Stimulated activated CD4-positive, alpha-beta T cell treated with anti-CD3 and anti-CD28 coated beads, Interleukin-15, amount 100 ng/mL, for 24 hours (primary cell): ENCODE data around the gene PRELID2.
"Not testable (repeated sequence)": the region's sequence is repeated elsewhere in the genome, so short reads cannot be mapped to it uniquely, and the experiment has no call there.

Experiments
- DNase-seq: peaks from one replicate; pipeline ENCODE4 v3.0.0-alpha.2; 2020

PRELID2 gene

DNA sequence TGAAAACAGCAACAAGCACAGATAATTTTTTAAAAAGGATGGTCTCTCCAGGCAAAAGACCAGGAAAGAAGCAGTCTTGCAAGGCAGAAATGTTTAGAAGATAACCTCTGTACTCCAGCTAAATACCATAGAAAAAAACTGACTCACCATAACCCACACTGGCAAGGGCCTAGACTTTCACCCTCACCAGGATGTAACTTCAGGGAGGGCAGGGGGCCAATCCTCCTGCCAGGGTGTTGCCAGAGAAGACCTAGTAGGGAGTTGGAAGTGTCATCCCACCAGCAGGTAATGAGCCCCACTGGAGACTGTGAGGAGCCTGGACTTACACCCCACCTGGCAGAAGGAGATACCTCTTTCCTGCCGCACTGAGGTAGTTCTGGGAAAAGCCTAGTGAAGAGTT, 97.6 kb downstream of the PRELID2 start:
- no peak for DNase-seq

DNA sequence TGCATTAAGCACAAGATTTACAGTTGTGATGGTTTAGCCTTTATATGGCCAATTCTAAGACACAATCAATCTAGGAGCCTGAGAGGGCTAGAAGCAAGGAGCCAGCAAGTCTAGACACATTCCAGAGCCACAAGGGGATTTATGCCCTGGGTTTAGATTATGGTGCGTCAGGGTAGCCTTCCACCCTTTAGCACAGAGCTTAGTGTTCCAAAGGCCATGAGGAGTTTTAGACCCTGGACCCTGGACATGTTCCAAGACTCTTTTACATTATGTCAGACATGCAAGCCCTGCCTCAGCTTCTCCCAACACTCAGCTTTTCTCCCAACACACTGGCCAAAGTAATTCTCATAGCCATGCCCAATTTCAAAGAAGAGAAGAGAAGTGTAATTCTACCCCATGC, 105.2 kb downstream of the PRELID2 start:
- DNase-seq, result not testable (repeated sequence)

- no peak for DNase-seq
These were observed 111.6 kb downstream of the PRELID2 start for GRCh38 chr5:145723516-145723915.

DNA sequence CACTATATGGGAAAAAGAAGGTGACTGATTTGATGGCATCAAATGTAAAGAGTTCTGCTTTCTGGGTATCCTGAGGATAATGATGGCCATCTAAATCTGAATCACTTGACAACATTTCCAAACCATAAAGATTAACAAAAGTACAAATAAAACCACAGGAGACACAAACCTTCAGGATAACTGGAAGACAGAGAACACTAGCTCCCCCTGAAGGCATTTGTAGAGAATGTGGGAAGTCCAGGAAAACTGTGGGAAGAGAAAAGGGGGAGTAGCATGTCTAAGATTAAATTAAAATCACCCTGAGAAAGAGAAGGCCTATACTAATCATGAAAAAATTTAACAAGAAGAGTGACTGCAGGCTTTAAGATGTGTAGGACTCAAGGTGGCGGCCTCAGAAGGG, 116.2 kb downstream of the PRELID2 start:
- DNase-seq, result no peak

DNA sequence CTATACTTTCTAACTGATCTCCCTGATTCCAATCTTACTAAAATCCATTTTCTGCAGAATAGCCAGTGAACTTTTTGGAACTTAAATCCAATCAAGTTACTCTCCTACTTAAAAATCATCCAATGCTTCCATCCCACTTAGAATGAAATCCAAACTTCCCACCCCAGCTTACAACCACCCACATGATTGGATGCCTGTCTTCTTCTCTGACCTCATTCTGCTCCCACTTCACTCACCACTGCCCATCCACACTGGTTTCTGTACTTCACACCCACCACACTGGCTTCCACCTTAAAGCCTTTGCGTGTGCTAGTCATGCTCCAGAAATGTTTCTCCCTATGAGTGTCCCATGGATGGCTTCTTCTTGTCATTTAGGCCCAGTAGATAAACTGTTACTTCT, 119.7 kb downstream of the PRELID2 start:
- no peak for DNase-seq

DNA sequence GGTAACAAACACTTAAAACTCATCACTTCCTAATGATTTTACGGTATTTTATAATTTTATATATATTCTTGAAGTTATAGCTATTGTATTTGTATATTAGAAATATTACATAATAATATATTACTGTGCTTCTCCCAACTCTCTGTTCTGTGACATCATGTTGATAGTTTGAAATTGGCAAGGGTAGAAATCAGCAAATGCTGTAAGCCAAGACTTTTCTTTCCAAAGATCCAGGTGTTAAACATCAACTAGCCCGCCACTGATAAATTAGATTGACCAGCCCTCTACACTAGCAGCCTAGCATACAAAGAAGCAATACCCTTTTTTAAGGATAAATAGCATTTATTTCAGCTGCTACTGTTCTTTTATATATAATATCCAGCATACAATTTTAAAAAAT, 122.9 kb downstream of the PRELID2 start:
- DNase-seq, result no peak

GRCh38 chr5:145711417-145711816, 123.7 kb downstream of the PRELID2 start:
- DNase-seq, result no peak
